ENCODE measurements around the gene PUSL1.
"Not testable (repeated sequence)": the region's sequence is repeated elsewhere in the genome, so short reads cannot be mapped to it uniquely, and the experiment has no call there.

PUSL1 gene

DNA sequence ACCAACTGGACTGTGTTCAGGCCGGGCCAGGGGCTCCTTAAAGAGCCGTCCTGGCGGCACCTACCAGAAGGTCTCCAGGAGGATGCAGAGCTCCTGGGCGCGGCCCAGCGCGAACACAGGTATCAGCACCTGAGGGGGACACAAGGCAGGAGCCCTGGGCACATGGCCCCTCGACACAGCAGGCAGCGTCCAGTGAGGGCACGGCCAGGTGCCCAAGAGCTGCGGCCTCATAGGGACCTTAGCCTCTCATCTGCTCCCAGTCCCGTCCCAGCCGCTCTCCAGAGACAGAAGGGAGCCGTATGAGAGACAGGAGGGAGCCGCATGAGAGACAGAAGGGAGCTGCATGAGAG is 5.8 kb downstream of the PUSL1 start:
- Histone ChIP-seq H3K9me2 (replicated peaks; ENCODE audit: control insufficient read depth, low read length) (no peaks in the 10 kb centered on the region), H3F3A (ENCODE audit: control insufficient read depth, insufficient read depth) (peaks cover 11% of the 10 kb centered on the region; the same call in 1 of the 2 replicates), H3K27me3 (ENCODE audit: control insufficient read depth, low read length) (no peaks in the 10 kb centered on the region), H3K4me3 (ENCODE audit: low read length) (no peak overlapping the region), H3K27ac (ENCODE audit: low read depth, low read length) (no peak overlapping the region), H3K36me3 (ENCODE audit: control insufficient read depth, low read length) (peaks cover 75% of the 10 kb centered on the region), H4K20me1 (ENCODE audit: control insufficient read depth, insufficient read depth, low read depth, low read length) (0 out of 2 replicates have a peak, but pooled peaks cover 3% of the 10 kb centered on the region), H3K4me1 (ENCODE audit: control insufficient read depth, low read length) (peaks cover 9% of the 10 kb centered on the region), H3K9me3 (ENCODE audit: control insufficient read depth, insufficient read depth, low read length) (no peaks in the 10 kb centered on the region), H3K79me2 (ENCODE audit: control insufficient read depth, low read length) (peaks cover 28% of the 10 kb centered on the region), H3K4me2 (ENCODE audit: low read length) (no peak overlapping the region)
- no peak for TF ChIP-seq EZH2phosphoT487 (IDR thresholded peaks at IDR 0.05; ENCODE audit: borderline replicate concordance, low read length)

DNA sequence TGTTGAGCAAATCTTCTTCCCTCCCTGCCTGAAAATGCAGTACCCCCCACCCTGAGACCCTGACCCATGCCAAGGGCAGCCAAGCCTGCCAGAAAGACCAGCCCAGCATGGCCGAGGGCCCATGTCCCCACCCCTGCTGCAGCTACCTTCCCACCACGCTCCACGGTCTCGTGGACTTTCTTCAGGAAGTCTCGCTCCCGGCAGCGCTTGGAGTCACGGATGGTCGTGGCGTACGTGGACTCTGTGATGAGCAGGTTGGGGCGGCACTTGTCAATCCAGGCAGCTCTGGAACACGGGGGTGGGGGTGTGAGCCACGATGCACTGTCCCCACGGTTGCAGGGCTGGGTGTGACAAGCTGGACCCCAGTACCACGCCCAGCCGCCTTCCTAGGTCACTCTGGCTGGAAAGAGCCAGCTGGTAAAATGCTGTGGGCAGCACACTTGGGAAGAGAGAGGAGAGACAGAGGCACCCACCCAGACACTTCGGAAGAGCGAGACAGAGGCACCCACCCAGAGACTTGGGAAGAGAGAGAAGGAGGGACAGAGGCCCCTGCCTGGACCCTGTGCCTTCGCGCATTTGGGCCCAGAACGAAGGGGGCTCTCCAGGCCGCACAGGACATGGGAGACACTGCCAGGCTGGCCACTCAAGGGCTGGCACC is 6.4 kb downstream of the PUSL1 start:
- H3K9me3 ChIP-seq (ENCODE audit: control insufficient read depth, insufficient read depth, low read length) = no peaks in the 10 kb centered on the region
- H3K4me1 ChIP-seq (ENCODE audit: control insufficient read depth, low read length) = peaks cover 3% of the 10 kb centered on the region
- no peak overlapping the region for H3K4me3 ChIP-seq (ENCODE audit: low read length)
- no peak overlapping the region for H3K4me2 ChIP-seq (ENCODE audit: low read length)
- no peaks in the 10 kb centered on the region for H3K27me3 ChIP-seq (ENCODE audit: control insufficient read depth, low read length)
- H3K79me2 ChIP-seq (ENCODE audit: control insufficient read depth, low read length) = peaks cover 28% of the 10 kb centered on the region
- H3K9me2 ChIP-seq (replicated peaks; ENCODE audit: control insufficient read depth, low read length) = no peaks in the 10 kb centered on the region
- TF ChIP-seq, protein P1, sequence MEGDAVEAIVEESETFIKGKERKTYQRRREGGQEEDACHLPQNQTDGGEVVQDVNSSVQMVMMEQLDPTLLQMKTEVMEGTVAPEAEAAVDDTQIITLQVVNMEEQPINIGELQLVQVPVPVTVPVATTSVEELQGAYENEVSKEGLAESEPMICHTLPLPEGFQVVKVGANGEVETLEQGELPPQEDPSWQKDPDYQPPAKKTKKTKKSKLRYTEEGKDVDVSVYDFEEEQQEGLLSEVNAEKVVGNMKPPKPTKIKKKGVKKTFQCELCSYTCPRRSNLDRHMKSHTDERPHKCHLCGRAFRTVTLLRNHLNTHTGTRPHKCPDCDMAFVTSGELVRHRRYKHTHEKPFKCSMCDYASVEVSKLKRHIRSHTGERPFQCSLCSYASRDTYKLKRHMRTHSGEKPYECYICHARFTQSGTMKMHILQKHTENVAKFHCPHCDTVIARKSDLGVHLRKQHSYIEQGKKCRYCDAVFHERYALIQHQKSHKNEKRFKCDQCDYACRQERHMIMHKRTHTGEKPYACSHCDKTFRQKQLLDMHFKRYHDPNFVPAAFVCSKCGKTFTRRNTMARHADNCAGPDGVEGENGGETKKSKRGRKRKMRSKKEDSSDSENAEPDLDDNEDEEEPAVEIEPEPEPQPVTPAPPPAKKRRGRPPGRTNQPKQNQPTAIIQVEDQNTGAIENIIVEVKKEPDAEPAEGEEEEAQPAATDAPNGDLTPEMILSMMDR (IDR thresholded peaks at IDR 0.05; ENCODE audit: low read depth, low read length, poor library complexity, severe bottlenecking) = no peak
- no peak for TF ChIP-seq EZH2phosphoT487 (IDR thresholded peaks at IDR 0.05; ENCODE audit: borderline replicate concordance, low read length)
- no peak overlapping the region for H3K27ac ChIP-seq (ENCODE audit: low read depth, low read length)
- 0 out of 2 replicates have a peak, but pooled peaks cover 3% of the 10 kb centered on the region for H4K20me1 ChIP-seq (ENCODE audit: control insufficient read depth, insufficient read depth, low read depth, low read length)
- peaks cover 11% of the 10 kb centered on the region; the same call in 1 of the 2 replicates for H3F3A ChIP-seq (ENCODE audit: control insufficient read depth, insufficient read depth)
- peaks cover 75% of the 10 kb centered on the region for H3K36me3 ChIP-seq (ENCODE audit: control insufficient read depth, low read length)

DNA sequence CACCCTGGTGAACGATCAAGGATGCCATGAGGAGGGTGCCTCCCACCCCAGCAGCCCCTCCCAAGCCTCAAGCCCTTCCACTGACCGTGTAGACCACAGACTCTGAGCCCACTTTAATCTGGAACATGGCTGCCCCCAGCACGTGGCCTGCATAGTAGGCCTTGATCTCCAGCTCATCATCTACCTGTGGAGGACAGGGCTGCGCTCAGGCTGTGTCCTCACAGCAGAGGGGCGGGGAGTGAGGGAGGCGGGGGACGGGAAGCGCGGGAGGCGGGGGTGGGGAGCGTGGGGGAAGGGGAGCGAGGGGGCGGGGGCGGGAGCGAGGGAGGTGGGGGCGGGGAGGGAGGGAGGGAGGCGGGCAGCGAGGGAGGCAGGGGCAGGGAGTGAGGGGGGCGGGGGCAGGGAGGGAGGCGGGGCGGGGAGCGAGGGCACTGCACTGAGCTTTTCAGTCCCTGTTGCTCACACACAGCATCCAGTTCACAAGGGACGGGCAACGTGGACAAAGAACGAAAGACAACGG is 7.1 kb downstream of the PUSL1 start:
- peaks cover 11% of the 10 kb centered on the region; the same call in 1 of the 2 replicates for H3F3A ChIP-seq (ENCODE audit: control insufficient read depth, insufficient read depth)
- H3K4me1 ChIP-seq (ENCODE audit: control insufficient read depth, low read length) = no peaks in the 10 kb centered on the region
- no peak overlapping the region for H3K4me2 ChIP-seq (ENCODE audit: low read length)
- no peaks in the 10 kb centered on the region for H3K27me3 ChIP-seq (ENCODE audit: control insufficient read depth, low read length)
- no peak for TF ChIP-seq EZH2phosphoT487 (IDR thresholded peaks at IDR 0.05; ENCODE audit: borderline replicate concordance, low read length)
- TF ChIP-seq, protein P1 (IDR thresholded peaks at IDR 0.05; ENCODE audit: low read depth, low read length, poor library complexity, severe bottlenecking) = no peak
- H4K20me1 ChIP-seq (ENCODE audit: control insufficient read depth, insufficient read depth, low read depth, low read length) = 0 out of 2 replicates have a peak, but pooled peaks cover 3% of the 10 kb centered on the region
- H3K9me2 ChIP-seq (replicated peaks; ENCODE audit: control insufficient read depth, low read length) = no peaks in the 10 kb centered on the region
- peaks cover 75% of the 10 kb centered on the region for H3K36me3 ChIP-seq (ENCODE audit: control insufficient read depth, low read length)
- H3K79me2 ChIP-seq (ENCODE audit: control insufficient read depth, low read length) = peaks cover 29% of the 10 kb centered on the region
- H3K27ac ChIP-seq (ENCODE audit: low read depth, low read length) = no peak overlapping the region
- H3K4me3 ChIP-seq (ENCODE audit: low read length) = no peak overlapping the region
- H3K9me3 ChIP-seq (ENCODE audit: control insufficient read depth, insufficient read depth, low read length) = no peaks in the 10 kb centered on the region

DNA sequence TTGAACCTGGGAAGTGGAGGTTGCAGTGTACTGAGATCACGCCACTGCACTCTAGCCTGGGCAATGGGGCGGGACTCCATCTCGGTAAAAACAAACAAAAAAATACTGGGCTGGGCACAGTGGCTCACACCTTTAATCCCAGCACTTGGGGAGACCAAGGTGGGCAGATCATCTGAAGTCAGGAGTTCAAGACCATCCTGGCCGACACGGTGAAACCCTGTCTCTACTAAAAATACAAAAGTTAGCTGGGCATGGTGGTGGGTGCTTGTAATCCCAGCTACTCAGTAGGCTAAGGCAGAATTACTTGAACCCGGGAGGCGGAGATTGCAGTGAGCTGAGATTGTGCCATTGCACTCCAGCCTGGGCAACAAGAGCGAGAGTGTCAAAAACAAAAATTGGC is 7.8 kb downstream of the PUSL1 start:
- H3K36me3 ChIP-seq (ENCODE audit: control insufficient read depth, low read length) = peaks cover 75% of the 10 kb centered on the region
- not testable (repeated sequence) for H3K4me3 ChIP-seq (ENCODE audit: low read length); H4K20me1 ChIP-seq (ENCODE audit: control insufficient read depth, insufficient read depth, low read depth, low read length); H3K27me3 ChIP-seq (ENCODE audit: control insufficient read depth, low read length); H3K4me1 ChIP-seq (ENCODE audit: control insufficient read depth, low read length); H3K27ac ChIP-seq (ENCODE audit: low read depth, low read length); H3K9me3 ChIP-seq (ENCODE audit: control insufficient read depth, insufficient read depth, low read length); H3K4me2 ChIP-seq (ENCODE audit: low read length); H3K9me2 ChIP-seq (replicated peaks; ENCODE audit: control insufficient read depth, low read length)
- peaks cover 36% of the 10 kb centered on the region for H3K79me2 ChIP-seq (ENCODE audit: control insufficient read depth, low read length)
- peaks cover 11% of the 10 kb centered on the region; the same call in 1 of the 2 replicates for H3F3A ChIP-seq (ENCODE audit: control insufficient read depth, insufficient read depth)

All from DOHH2 (cell line).